Neural cell (in vitro differentiated cells): Measurements from ENCODE around the gene ODC1.

ENCODE experiments used
- CTCF ChIP-seq: fragments of 450-650 bp; IDR thresholded peaks from 2 replicates; pipeline ENCODE4 v1.5.1; 2014; ENCODE audit warnings: antibody characterized with exemption, mild to moderate bottlenecking, moderate library complexity; ENCODE audit not compliant: poor library complexity, severe bottlenecking
- EZH2 ChIP-seq: fragments of 200-600, 300-800 bp; shearing (Covaris generic), sonication (generic); IDR thresholded peaks from 2 replicates; pipeline ENCODE4 v1.6.1; 2014; ENCODE audit warnings: antibody characterized with exemption, low read length, borderline replicate concordance, mild to moderate bottlenecking; ENCODE audit not compliant: insufficient read depth, poor library complexity, severe bottlenecking

GRCh38 chr2:10473121-10473756, 25.1 kb upstream of the ODC1 start:
- no peak for TF ChIP-seq CTCF
- no peak for TF ChIP-seq EZH2
